Type B pancreatic cell (in vitro differentiated cells): Measurements from ENCODE around the gene CDX1. TPM values are rescaled to one million over a fixed set of nuclear protein-coding genes. Genes with fewer than 3 reads are reported as not detected.

ENCODE experiments used
- DNase-seq: peaks from one replicate; pipeline ENCODE4 v3.0.0; 2021; ENCODE audit warnings: mixed read lengths; ENCODE audit not compliant: unreplicated experiment; ENCODE audit errors: extremely low spot score
- H3K27ac Mint-ChIP-seq: 2 replicates; pipeline ENCODE4 v1.8.0; 2021; ENCODE audit warnings: mild to moderate bottlenecking, mixed read lengths
- H3K27me3 Mint-ChIP-seq: 2 replicates; pipeline ENCODE4 v1.8.0; 2021; ENCODE audit warnings: mixed read lengths
- H3K36me3 Mint-ChIP-seq: 2 replicates; pipeline ENCODE4 v1.8.0; 2021; ENCODE audit warnings: mixed read lengths
- H3K4me1 Mint-ChIP-seq: one replicate; pipeline ENCODE4 v1.8.0; 2021; ENCODE audit warnings: mixed read lengths; ENCODE audit not compliant: unreplicated experiment
- H3K4me3 Mint-ChIP-seq: 2 replicates; pipeline ENCODE4 v1.8.0; 2021; ENCODE audit warnings: mild to moderate bottlenecking, mixed read lengths
- H3K9me3 Mint-ChIP-seq: 2 replicates; pipeline ENCODE4 v1.8.0; 2021; ENCODE audit warnings: mixed read lengths
- CTCF ChIP-seq: fragments of 200-600 bp; sonication (generic); conservative IDR thresholded peaks from 2 replicates; pipeline ENCODE4 v1.5.0; 2021; ENCODE audit warnings: antibody characterized with exemption, mild to moderate bottlenecking
- total RNA-seq: library from RNA; stranded (reverse); gene quantifications from 2 replicates; pipeline ENCODE4 v1.2.1, GENCODE V29; 2021; ENCODE audit warnings: low replicate concordance

CDX1 gene
- total RNA-seq, 1 donor from 2014 or later, result 5.0 TPM

- Mint-ChIP-seq H3K27me3 (peaks cover 21% of the 10 kb centered on the region), H3K4me3 (peak overlapping the region; percentile 89), H3K9me3 (no peaks in the 10 kb centered on the region), H3K27ac (peak overlapping the region; percentile 54), H3K4me1 (peaks cover 47% of the 10 kb centered on the region), H3K36me3 (no peaks in the 10 kb centered on the region)
- DNase-seq, result no peak
- peak; percentile 21 for TF ChIP-seq CTCF
Observed at GRCh38 chr5:150154618-150155128, 11.9 kb upstream of the CDX1 start.

- TF ChIP-seq CTCF, result no peak
- peak; percentile 87 for DNase-seq
- Mint-ChIP-seq H3K27me3 (peaks cover 21% of the 10 kb centered on the region), H3K9me3 (no peaks in the 10 kb centered on the region), H3K36me3 (no peaks in the 10 kb centered on the region), H3K4me1 (peaks cover 49% of the 10 kb centered on the region), H3K27ac (peak within 1 kb of the TSS; percentile 55), H3K4me3 (peak within 1 kb of the TSS; percentile 89)
Observed at GRCh38 chr5:150155258-150156026, 11.1 kb upstream of the CDX1 start, which contains the start of gene PDGFRB. TSS of gene PDGFRB (minus strand) at chr5:150155845. CDS start at chr5:150137047, 18,798 bp downstream.

- Mint-ChIP-seq H3K27me3 (peaks cover 21% of the 10 kb centered on the region), H3K4me1 (peaks cover 49% of the 10 kb centered on the region), H3K9me3 (no peaks in the 10 kb centered on the region), H3K4me3 (peak overlapping the region; percentile 89), H3K36me3 (no peaks in the 10 kb centered on the region), H3K27ac (peak overlapping the region; percentile 55)
- no peak for TF ChIP-seq CTCF
- DNase-seq, result no peak
Observed at GRCh38 chr5:150156027-150156368, 10.6 kb upstream of the CDX1 start.

GRCh38 chr5:150156540-150156939, 10.0 kb upstream of the CDX1 start:
- H3K4me1 Mint-ChIP-seq, result peaks cover 52% of the 10 kb centered on the region
- peak overlapping the region; percentile 55 for H3K27ac Mint-ChIP-seq
- DNase-seq, result no peak
- H3K36me3 Mint-ChIP-seq, result no peaks in the 10 kb centered on the region
- no peaks in the 10 kb centered on the region for H3K9me3 Mint-ChIP-seq
- H3K27me3 Mint-ChIP-seq, result peaks cover 23% of the 10 kb centered on the region
- TF ChIP-seq CTCF, result no peak
- H3K4me3 Mint-ChIP-seq, result peak overlapping the region; percentile 89

GRCh38 chr5:150157168-150157567, 9.4 kb upstream of the CDX1 start:
- Mint-ChIP-seq H3K36me3 (no peaks in the 10 kb centered on the region), H3K27ac (peak overlapping the region; percentile 32), H3K4me1 (peaks cover 56% of the 10 kb centered on the region)

More at GRCh38 chr5:150157168-150157567, 9.4 kb upstream of the CDX1 start:
- DNase-seq, result no peak
- no peak for TF ChIP-seq CTCF
- Mint-ChIP-seq H3K4me3 (peak overlapping the region; percentile 53), H3K9me3 (no peaks in the 10 kb centered on the region), H3K27me3 (peaks cover 25% of the 10 kb centered on the region)
